HEK293T (cell line): ENCODE data around the gene TKTL1.

ENCODE experiments used
- CTCF ChIA-PET: fragments of 350-600 bp; formaldehyde crosslinking; extraction: SDS; loops from one replicate; lab custom pipeline; 2021; ENCODE audit warnings: antibody characterized with exemption, inconsistent platforms; lab: Yijun Ruan, JAX
- POLR2A ChIA-PET: fragments of 350-600 bp; formaldehyde crosslinking; extraction: SDS; loops from one replicate; lab custom pipeline; 2020; ENCODE audit warnings: antibody characterized with exemption, inconsistent platforms; lab: Yijun Ruan, JAX
- DNase-seq: peaks from one replicate; pipeline ENCODE4 v3.0.0; 2012; ENCODE audit warnings: mixed read lengths; ENCODE audit errors: extremely low spot score
- ARNT ChIP-seq: fragments of 450-650 bp; IDR thresholded peaks from 2 replicates; pipeline ENCODE4 v1.6.1; 2017; ENCODE audit warnings: mild to moderate bottlenecking
- BHLHE40 ChIP-seq: fragments of 450-650 bp; IDR thresholded peaks from 2 replicates; pipeline ENCODE4 v1.6.1; 2016; ENCODE audit warnings: mild to moderate bottlenecking, moderate library complexity, borderline replicate concordance
- CTBP1 ChIP-seq: fragments of 450-650 bp; IDR thresholded peaks from 2 replicates; pipeline ENCODE4 v1.6.1; 2016; ENCODE audit warnings: borderline replicate concordance
- FOXK2 ChIP-seq: fragments of 450-650 bp; IDR thresholded peaks from 2 replicates; pipeline ENCODE4 v1.6.1; 2016; ENCODE audit warnings: mild to moderate bottlenecking
- HDGF ChIP-seq: fragments of 450-650 bp; IDR thresholded peaks from 2 replicates; pipeline ENCODE4 v1.6.1; 2017; ENCODE audit warnings: antibody characterized with exemption, borderline replicate concordance
- L3MBTL2 ChIP-seq: fragments of 450-650 bp; conservative IDR thresholded peaks from 2 replicates; pipeline ENCODE4 v1.6.1; 2016; ENCODE audit warnings: mild to moderate bottlenecking
- LEF1 ChIP-seq: fragments of 450-650 bp; IDR thresholded peaks from 2 replicates; pipeline ENCODE4 v1.6.1; 2017; ENCODE audit warnings: mild to moderate bottlenecking, borderline replicate concordance
- NFRKB ChIP-seq: fragments of 450-650 bp; IDR thresholded peaks from 2 replicates; pipeline ENCODE4 v1.6.1; 2016; ENCODE audit warnings: mild to moderate bottlenecking, moderate library complexity
- PKNOX1 ChIP-seq: fragments of 450-650 bp; IDR thresholded peaks from 2 replicates; pipeline ENCODE4 v1.6.1; 2016
- SUZ12 ChIP-seq: fragments of 450-650 bp; IDR thresholded peaks from 2 replicates; pipeline ENCODE4 v1.6.1; 2016; ENCODE audit warnings: mild to moderate bottlenecking
- TARDBP ChIP-seq: fragments of 450-650 bp; IDR thresholded peaks from 2 replicates; pipeline ENCODE4 v1.6.1; 2016
- ZNF384 ChIP-seq: fragments of 450-650 bp; IDR thresholded peaks from 2 replicates; pipeline ENCODE4 v1.6.1; 2016

Gene TKTL1

GRCh38 chrX:154378059-154378798 is 82.6 kb downstream of the TKTL1 start:
- ChIA-PET POLR2A (interaction anchor here (0.6 to 1.6 kb wide), 7 partner anchors 7 to 112 kb away, joined by 3 to 6 read pairs (median 4); partner anchors contain the start of genes RPL10 and SLC10A3), CTCF (no interaction called here)
- peak; percentile 83; the same call in 1 of the 2 replicates for TF ChIP-seq HDGF
- TF ChIP-seq ARNT: peak; percentile 87
- TF ChIP-seq L3MBTL2: peak; percentile 79
- no peak for TF ChIP-seq FOXK2
- no peak for TF ChIP-seq PKNOX1
- no peak for TF ChIP-seq SUZ12
- DNase-seq: no peak

- DNase-seq: peak; percentile 94
- no peak for TF ChIP-seq L3MBTL2
- 0 out of 2 replicates have a peak, but pooled peaks have one; percentile 15 for TF ChIP-seq HDGF
- no peak for TF ChIP-seq ZNF384
- TF ChIP-seq ARNT: no peak
- TF ChIP-seq FOXK2: no peak
- no peak for TF ChIP-seq NFRKB
- ChIA-PET POLR2A (interaction anchor here (0.7 to 1.6 kb wide), 4 partner anchors 8 to 111 kb away, joined by 3 to 5 read pairs (median 4); partner anchors contain the start of genes RPL10 and SLC10A3), CTCF (no interaction called here)
Observed at GRCh38 chrX:154378799-154379568, 83.4 kb downstream of the TKTL1 start, which contains the start of gene EMD. Gene EMD, plus strand, starts transcription at chrX:154379295. Its CDS starts 190 bp downstream, at chrX:154379485.

- ChIA-PET CTCF (no interaction called here), POLR2A (interaction anchor here (1.3 to 1.6 kb wide), 2 partner anchors 9 to 18 kb away, joined by 4 to 5 read pairs; partner anchors contain the start of gene RPL10)
- no peak for DNase-seq
- TF ChIP-seq CTBP1 (no peak), BHLHE40 (no peak), HDGF (no peak), LEF1 (no peak), TARDBP (no peak), L3MBTL2 (peak; percentile 36; the same call in 1 of the 2 replicates), NFRKB (no peak), FOXK2 (no peak)
Observed at GRCh38 chrX:154379569-154379951, 84.0 kb downstream of the TKTL1 start.
